Astrocyte (in vitro differentiated cells and primary cell): ENCODE measurements around the gene PLXDC2.

Experiments used
- CTCF ChIP-seq: IDR thresholded peaks from 2 replicates; pipeline ENCODE4 v1.5.1; 2011; ENCODE audit warnings: low read depth, mild to moderate bottlenecking, inconsistent platforms, low read length, moderate library complexity; ENCODE audit not compliant: insufficient read depth
- EZH2 ChIP-seq: IDR thresholded peaks from 2 replicates; pipeline ENCODE4 v1.6.1; 2012; ENCODE audit warnings: mild to moderate bottlenecking, low read length, inconsistent platforms; ENCODE audit not compliant: insufficient read depth

- TF ChIP-seq CTCF (no peak), EZH2 (no peak)
Observed at GRCh38 chr10:20117471-20117870, 301.2 kb downstream of the PLXDC2 start.
